GM21390 (cell line): ENCODE data around the gene ATP6V0E1.
"Not testable (repeated sequence)": the region's sequence is repeated elsewhere in the genome, so short reads cannot be mapped to it uniquely, and the experiment has no call there.

Experiments used
- ATAC-seq: cut with Tn5 transposase; IDR thresholded peaks from one replicate; pipeline ENCODE4 v1.9.1; 2021; ENCODE audit not compliant: unreplicated experiment

Gene ATP6V0E1

GRCh38 chr5:173069671-173070070, 86.1 kb downstream of the ATP6V0E1 start:
- no peak for ATAC-seq

DNA sequence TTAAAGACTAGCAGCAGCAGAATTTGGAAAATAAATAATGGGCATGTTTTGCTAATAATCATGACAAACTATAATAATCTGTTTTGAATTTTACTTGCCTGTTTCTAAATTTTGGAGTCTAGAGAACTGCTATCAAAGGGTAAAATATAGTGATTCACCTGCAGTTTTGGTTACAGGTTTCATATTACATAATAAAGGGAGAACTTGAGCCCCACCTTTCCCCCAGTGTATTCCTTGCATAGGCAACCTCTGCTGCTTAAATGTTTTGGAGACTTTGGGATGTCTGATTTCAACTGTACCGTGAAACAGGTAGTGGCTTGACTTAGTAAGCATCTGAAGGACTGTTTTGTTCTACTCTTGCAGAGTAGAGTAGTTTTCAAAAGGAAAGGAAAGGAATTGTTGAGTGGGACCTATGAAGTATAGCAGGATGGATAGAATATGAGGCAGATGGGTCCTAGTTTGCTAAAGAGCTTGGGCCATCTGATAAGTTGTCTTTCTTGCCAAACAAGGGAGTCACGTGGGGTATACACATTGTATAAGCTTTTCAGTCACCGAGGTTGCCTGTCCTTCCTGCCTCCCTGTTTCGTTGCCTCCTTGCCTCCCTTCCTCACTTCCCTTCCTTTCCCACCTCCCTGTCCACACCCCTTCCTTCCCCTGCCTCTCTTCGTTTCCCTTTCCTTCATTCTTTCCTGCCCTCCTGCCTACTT, 91.7 kb downstream of the ATP6V0E1 start:
- no peak for ATAC-seq

DNA sequence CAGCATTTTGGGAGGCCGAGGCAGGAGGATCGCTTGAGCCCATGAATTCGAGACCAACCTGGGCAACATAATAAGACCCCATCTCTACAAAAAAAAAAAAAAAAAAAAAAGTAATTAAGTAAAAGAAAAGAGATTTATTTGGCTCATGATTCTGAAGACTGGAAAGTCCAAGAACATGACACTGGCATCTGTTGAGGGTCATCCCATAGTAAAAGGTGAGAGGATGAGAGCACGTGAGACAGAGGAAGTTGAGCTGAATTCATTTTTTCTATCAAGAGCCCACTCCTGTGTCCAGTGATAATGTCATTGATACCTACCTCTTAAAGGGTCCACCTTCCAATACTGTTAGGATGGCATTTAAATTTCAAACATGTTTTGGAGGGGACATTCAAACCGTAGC, 92.4 kb downstream of the ATP6V0E1 start:
- ATAC-seq: no peak

GRCh38 chr5:173076471-173076870, 92.9 kb downstream of the ATP6V0E1 start:
- not testable (repeated sequence) for ATAC-seq

- ATAC-seq: no peak
These were observed 95.3 kb downstream of the ATP6V0E1 start for GRCh38 chr5:173078878-173079277.
